D341Med (cell line): Measurements from ENCODE around the gene PTGR2.
"Not testable (repeated sequence)": the region's sequence is repeated elsewhere in the genome, so short reads cannot be mapped to it uniquely, and the experiment has no call there.

ENCODE experiments used
- DNase-seq: peaks from one replicate; pipeline ENCODE4 v3.0.0; 2012; ENCODE audit warnings: low spot score

Gene PTGR2

GRCh38 chr14:73833034-73833433 lies 18.6 kb upstream of the PTGR2 start:
- DNase-seq, result no peak

GRCh38 chr14:73833530-73834260 lies 17.9 kb upstream of the PTGR2 start:
- DNase-seq, result no peak

GRCh38 chr14:73834261-73834625 lies 17.4 kb upstream of the PTGR2 start:
- no peak for DNase-seq

GRCh38 chr14:73838293-73839034 lies 13.2 kb upstream of the PTGR2 start:
- DNase-seq, result not testable (repeated sequence)

- no peak for DNase-seq
These were observed 9.4 kb upstream of the PTGR2 start for GRCh38 chr14:73842201-73842600.

- no peak for DNase-seq
These were observed 8.8 kb upstream of the PTGR2 start for GRCh38 chr14:73842851-73843250.

GRCh38 chr14:73843296-73843695 lies 8.3 kb upstream of the PTGR2 start:
- DNase-seq, result no peak

- DNase-seq, result no peak
These were observed 4.7 kb upstream of the PTGR2 start for GRCh38 chr14:73846947-73847346.

GRCh38 chr14:73851000-73851399 lies 631 bp upstream of the PTGR2 start:
- no peak for DNase-seq

GRCh38 chr14:73859145-73859544 lies 7.5 kb downstream of the PTGR2 start:
- DNase-seq, result no peak

GRCh38 chr14:73861073-73861472 lies 9.4 kb downstream of the PTGR2 start:
- DNase-seq, result no peak

- no peak for DNase-seq
These were observed 10.8 kb downstream of the PTGR2 start for GRCh38 chr14:73862480-73862879.

GRCh38 chr14:73863209-73863608 lies 11.6 kb downstream of the PTGR2 start:
- DNase-seq, result no peak

- no peak for DNase-seq
These were observed 14.0 kb downstream of the PTGR2 start for GRCh38 chr14:73865534-73866113.

GRCh38 chr14:73869754-73870153 lies 18.1 kb downstream of the PTGR2 start:
- not testable (repeated sequence) for DNase-seq

GRCh38 chr14:73870525-73871235 lies 19.0 kb downstream of the PTGR2 start:
- no peak for DNase-seq

GRCh38 chr14:73873660-73874059 lies 22.0 kb downstream of the PTGR2 start:
- DNase-seq, result no peak

- DNase-seq, result no peak
These were observed 26.2 kb downstream of the PTGR2 start for GRCh38 chr14:73877790-73878189.

GRCh38 chr14:73878436-73878835 lies 26.8 kb downstream of the PTGR2 start:
- no peak for DNase-seq

GRCh38 chr14:73879027-73879426 lies 27.4 kb downstream of the PTGR2 start:
- no peak for DNase-seq

GRCh38 chr14:73884438-73885190 lies 33.0 kb downstream of the PTGR2 start:
- no peak for DNase-seq
